Stimulated activated CD8-positive, alpha-beta memory T cell treated with anti-CD3 and anti-CD28 coated beads, Interleukin-12 subunit alpha, Interleukin-12 subunit beta, amount 100 ng/mL, for 24 hours (primary cell): ENCODE measurements around the gene TGM3.

Experiments
- DNase-seq: peaks from one replicate; pipeline ENCODE4 v3.0.0-alpha.2; 2020; ENCODE audit errors: extremely low read depth

TGM3 gene

DNA sequence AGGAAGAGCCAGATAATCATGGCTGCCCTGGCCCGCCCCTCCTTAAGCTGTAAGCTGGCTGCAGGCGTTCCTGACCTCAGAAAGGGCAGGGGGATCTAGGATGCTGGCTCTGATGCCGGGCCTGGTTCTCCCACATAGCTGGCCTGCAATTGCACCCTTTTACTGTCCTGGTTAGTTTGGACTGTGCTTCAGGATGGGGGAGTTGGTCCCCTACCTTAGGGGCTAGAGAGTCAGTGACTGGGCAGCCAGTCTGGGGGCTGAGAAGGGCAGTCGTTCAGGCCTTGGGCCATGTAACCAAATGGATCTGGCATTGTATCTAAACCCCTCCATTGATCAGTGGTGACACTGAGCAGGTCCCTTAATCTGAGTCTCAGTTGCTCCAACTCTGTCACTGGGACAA, 40.7 kb downstream of the TGM3 start:
- DNase-seq = no peak

DNA sequence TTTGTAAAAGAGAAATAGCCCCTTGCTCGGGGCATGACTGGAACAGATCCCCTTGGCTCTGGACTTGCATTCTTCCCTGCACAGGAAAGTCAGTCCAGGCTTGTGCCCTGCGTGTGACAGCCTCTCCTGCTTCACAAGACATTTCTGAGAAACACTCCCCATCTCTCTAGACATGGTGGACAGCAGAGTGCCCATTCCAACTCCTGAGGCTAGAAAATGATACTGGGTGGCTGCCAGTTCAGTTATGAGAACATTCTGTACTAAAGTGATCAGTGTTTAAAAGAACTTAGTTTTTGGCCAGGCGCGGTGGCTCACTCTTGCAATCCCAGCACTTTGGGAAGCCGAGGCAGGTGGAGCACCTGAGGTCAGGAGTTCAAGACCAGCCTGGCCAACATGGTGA, 41.3 kb downstream of the TGM3 start:
- no peak for DNase-seq

DNA sequence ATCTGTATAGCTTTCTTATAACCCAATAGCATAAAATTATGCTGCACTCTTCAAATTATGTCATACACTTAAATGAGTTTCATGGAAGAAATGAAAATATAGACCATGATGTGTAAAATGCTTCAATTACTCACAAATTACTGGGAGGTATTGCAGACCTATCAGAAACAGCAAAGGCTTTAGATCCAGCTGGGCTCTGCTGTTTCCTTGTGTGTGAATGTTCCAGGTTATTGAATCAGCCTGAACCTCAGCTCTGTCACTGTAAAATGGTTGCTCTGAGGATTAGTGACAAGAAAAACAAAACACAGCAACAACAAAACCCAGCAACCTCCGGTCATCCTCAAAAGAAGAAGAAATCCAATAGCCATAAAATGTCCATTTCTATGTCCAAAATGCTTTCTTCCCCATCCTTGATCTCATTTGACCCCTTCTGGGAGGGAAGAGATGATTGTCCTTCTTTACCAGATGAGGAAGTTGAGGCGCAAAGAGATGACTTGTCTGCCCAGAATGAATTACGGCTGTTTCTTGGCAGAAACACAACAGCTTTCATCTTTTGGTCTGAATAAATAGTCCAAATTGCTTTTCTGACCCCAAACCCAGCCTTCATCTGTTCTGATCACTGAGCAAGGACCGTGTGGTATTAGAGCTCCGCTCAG, 42.7 kb downstream of the TGM3 start:
- DNase-seq = no peak

DNA sequence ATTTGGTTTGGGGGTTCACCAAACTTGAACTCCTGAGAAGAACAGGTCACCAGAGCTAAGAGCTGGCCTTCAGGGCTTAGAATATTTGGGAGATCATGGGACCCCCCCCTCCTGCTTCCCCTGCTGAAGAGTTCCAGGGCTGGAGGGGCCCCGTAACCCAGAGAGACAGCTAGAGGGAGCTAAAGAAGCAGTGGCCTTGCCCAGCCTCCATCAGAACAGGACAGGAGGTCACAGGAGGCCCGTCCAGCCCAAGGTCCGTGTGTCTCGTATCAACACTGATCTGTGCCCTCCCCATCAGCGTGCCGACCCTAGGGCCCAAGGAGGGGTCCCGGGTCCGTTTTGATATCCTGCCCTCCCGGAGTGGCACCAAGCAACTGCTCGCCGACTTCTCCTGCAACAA, 44.3 kb downstream of the TGM3 start:
- no peak for DNase-seq

DNA sequence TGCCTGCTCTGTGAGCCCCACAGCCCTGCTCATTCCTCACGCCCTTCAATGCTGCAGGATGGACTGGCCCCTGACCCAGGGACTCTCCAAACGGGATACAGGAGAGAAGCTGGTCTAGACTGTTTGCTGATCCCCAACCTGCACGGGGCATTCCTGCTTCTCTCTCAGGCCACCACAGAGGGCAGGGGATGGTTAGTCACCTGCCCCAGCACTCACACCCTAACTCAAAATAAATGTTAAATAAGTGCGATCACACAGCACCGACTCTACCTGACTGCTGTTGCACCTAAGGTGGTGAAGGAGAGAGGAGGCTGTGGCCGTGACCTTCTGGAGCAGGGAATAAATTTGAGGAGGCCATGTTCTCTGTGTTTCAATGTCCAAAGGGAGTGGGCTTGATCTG, 45.0 kb downstream of the TGM3 start:
- no peak for DNase-seq

DNA sequence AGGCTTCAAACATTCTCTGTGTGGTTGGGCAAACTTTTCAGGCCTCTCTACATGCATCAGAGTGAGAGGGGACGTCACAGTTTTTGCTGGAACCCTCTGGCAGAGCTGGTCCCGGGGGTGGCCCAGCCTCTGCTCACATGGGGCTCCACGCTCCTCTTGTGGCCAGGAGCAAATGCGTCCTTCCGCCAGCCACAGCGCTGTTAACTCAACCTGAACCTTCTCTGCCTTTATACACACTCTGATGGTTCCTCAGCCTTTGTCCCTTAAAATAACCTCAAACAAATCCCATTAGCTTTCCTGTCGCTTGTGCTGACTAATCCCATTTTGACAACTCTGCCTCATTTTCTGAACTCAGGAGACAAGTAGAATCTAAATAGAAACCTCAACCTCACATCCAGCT, 45.5 kb downstream of the TGM3 start:
- no peak for DNase-seq

DNA sequence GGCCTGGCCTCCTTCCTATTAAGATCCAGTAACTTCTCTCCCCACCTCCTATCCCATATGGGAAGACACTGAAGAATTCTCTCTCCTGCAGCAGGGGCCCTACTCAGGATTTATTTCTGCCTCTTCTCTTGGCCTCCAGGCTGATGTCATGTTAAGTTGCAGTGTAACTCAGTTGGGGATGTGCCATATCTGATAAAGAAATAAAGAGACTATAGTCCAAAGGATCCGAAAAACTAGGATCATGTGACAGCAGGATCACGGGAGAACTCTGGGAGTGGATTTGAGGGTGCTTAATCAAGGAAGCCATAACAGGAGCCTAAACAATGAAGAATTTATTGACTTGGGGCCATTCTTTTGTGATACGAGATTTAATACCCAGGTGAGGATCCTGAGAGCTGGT, 46.4 kb downstream of the TGM3 start:
- no peak for DNase-seq

DNA sequence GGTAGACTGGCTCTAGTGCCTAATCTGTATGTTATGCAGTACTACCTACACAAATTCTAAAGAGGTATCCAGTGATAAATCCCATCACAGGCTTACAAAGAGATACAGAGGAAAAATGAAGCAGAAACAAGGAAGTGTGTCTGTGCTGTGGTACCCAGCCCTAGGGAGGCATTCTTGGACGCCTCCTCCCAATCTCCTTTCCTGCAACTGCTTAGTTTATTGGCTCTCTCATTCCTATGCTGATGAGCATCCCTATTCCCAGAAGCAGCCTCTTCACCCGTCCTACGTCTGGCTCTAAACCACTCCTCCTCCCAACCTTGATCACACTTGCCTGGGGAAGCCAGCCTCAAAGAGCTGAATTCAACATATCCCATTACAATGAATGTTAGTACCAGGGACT, 50.4 kb downstream of the TGM3 start:
- DNase-seq = no peak

DNA sequence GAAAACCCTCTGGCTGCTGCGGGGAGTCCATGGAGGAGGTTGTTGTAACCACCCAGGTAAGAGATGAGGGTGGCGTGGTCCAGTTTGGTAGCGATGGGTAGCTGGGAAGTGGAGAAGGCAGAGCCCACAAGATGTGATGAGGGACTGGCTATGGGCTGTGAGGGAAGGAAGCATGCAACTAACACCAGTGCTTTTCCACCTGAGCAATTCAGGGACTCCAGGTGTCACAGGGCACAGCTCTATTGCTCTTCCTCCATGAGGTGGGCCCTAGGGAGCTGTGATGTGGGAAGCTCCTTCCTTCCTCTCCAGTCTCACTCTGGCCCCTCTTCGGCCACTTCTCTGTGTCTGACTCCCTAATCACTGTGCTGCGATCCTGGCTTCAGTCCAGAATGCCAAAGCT, 52.5 kb downstream of the TGM3 start:
- DNase-seq = no peak

DNA sequence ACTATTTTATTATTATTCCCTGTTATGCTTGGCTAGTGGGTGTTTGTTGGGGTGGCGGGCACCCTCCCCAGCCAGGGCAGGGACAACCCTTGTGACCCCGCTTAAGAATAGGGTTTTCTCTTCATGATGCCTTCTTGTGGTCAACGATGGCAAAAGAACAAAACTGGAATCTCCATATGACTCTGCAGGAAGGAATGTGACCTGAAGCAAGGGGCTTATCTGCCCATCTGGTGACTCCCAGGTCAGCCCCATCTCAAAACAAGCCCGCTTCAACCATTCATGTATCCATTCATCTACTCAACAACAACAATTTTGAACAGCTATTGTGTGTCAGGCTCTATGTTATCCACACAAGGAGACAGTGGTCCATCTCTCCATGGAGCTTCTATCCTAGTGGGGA, 54.0 kb downstream of the TGM3 start:
- DNase-seq = no peak

DNA sequence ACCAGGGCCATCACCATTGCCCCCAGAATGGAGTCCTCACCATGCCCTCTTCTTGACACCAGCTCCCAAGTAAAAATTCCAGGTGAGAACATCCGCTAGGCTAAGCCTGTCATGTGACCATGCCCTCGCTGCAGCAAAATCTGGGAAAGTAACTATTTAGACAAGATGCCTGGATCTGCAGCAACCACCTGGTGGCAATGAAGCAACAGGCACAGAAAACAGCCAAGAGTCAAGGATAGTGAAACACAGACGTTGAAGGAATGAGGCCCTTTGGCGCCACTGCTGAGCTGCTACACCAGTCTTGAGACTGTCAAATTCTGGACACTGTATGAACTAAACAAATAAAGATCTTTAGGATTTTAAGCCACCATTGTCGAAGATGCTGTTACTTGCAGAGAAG, 54.8 kb downstream of the TGM3 start:
- no peak for DNase-seq

DNA sequence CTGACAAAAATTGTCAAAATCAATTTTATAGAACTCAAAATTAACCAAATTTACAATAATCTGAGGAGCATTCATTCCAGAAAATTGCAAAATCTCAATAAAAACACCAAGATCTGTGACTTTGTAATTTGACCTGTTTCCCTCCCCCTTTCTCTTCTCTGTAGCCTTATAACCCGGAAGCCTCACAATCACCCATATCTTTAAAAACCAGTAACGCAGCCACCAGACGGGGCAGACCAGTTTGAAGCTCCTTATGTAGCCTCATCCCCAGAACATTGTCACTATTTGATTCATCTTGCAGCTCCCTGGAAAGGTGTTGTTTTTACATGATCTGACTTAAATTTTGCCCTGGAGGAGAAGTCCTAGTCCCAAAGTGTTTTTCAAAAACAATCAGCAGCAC, 57.4 kb downstream of the TGM3 start:
- no peak for DNase-seq

DNA sequence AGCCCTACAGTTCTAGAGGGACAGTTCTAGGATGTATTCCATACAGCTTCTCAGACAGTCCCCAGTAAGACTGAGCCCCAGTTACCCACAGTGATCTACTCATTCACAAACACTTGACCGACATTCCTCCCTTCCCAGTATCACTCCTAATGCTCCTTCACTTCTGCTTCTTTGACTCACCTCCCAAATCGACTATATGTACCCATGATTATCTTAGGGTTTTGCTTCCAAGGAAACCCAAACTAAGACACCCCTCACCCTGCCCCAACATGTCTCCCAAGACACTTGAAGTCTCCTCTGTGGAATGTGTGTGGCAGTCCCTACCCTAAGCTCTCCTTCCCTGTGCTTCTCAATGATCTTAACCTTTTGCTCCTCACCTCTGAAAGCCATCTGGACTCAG, 61.3 kb downstream of the TGM3 start:
- no peak for DNase-seq

DNA sequence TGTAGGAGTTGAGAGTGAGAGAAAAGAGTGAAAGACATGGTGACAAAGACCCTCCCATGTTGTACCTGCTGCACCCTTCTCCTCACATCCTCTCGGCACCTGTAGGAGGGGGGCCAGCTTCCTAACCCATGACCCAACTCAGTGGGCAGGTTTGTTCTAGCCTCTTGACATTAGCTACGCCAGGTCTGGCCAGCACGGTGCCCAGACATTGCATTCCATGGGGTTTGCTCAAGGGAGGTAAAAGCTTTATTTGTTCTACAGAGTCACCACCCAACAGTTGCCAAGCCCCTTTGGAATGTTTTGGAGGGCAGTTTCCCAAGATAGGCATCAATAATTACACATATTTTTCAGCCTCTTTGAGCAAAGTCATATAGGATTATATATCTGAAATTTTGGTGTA, 62.2 kb downstream of the TGM3 start:
- DNase-seq = no peak

DNA sequence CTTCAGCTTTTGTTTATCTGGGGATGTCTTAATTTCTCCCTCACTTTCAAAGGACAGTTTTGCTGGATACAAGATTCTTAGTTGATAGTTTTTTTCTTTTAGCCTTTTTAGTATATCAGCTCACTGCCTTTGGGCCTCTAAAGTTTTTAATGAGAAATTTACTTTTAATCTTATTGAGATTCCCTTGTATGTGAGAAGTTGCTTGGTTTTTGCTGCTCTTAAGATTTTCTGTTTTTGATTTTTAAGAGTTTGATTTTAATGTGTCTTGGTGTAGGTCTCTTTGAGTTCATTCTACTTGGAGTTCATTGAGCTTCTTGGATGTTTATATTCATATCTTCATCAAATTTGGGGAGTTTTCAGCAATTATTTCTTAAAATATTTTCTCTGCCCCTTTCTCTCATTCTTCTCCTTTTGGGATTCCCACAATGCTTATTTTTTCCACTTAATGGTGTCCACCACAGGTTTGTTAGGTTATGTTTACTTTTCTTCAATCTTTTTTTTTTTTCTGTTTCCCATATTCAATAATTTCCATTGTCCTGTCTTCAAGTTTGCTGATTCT, 65.3 kb downstream of the TGM3 start:
- no peak for DNase-seq

DNA sequence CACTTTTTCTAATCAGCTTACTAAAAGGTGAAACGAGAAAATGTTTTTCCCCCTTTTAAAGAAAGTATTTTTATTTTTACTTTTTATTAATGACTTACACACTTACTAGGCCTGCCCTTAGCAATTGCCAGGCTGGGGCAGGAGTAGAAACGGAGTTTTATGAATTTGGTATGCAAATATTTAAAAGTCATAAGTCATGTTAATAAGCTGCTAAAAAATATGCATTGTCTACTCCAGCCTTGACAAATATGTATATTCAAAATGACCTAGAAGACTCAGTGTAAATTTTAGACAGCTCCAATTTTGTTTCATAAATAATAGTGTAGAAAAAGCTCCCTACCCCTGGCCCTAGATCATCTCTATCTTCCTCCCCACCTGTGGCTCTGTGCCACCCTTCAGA, 67.4 kb downstream of the TGM3 start:
- DNase-seq = no peak

DNA sequence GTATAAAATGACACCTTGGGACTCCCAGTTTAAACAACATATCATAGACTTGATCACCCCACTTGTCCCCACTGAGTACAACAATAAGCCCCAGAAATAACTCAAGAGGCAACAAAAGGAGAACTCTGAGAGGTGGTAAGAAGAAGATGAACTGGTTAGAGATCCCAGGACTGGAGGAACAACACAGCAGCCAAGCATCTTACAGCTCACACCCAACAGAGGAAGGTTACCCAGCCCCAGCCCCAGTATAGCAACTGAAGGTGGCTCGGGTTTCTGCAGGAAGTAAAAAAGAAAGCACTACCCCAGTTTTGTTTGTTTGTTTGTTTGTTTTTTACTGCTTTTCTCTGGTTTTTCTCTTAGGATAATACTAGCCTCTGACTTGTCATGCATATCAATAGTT, 67.8 kb downstream of the TGM3 start:
- DNase-seq = no peak

DNA sequence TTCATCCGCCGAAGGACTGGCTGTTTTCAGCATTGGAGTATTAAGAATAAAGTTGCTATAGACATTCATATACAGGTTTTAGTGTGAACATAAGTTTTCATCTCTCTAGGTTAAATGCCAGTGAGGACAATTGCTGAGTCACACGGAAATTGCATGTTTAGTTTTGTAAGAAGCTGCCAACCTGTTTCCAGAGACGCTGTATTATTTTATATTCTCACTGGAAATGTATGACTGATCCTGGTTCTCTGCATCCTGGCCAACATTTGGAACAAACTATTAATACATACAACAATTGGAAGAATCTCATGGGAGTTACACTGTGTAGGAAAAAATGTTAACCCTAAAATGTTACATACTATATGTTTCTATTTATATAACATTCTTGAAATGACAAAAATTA, 68.2 kb downstream of the TGM3 start:
- no peak for DNase-seq

DNA sequence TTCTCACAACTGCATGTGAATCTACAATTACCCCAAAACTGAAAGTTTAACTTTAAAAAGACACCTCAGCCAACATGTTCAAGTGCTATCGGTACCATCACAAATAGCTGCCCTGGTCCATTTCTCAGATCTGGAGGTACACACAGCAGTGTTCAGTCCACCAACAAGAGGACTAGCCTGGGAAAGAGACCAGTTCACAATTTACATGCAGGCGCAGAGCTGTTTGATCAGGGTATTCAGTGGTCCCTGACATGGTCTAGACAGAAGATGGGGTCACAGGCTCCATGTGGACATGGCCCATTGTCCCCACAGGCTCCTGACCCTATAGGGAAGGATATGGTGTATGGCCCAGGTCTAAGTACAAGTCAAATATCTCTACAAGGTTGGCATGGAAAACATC, 69.3 kb downstream of the TGM3 start:
- no peak for DNase-seq

DNA sequence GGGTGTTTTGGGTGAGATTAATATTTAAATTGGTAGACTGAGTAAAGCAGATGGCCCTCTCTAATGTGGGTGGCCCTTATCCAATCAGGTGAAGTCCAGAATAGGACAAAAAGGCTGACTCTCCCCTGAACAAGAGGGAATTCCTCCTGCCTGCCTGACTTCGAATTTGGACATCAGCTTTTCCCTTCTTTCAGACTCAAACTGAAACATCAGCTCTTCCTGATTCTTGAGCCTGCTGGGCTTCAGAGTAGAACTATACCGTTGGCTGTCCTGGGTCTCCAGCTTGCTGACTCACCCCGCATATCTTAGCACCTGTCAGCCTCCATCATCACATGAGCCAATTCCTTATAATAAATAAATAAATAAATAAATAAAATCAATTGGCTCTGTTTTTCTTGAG, 69.9 kb downstream of the TGM3 start:
- DNase-seq = no peak

DNA sequence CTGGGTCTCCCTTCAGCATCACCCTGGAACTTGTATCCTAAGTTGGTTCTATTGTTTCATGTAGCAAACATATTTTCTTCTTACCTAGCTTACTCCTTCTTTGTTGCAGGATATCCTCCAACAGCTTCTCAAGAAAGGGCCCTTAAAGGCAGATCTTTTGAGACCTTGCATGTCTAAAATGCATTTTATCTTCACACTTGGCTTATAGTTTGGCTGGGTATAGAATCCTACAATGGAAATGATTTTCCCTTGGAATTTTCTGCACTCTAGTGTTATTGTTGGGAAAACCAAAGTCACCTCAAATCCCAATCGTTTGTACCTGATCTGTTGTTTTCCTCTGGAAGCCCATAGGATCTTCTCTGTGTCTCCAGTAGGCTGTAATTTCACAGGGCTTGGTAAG, 72.8 kb downstream of the TGM3 start:
- no peak for DNase-seq

DNA sequence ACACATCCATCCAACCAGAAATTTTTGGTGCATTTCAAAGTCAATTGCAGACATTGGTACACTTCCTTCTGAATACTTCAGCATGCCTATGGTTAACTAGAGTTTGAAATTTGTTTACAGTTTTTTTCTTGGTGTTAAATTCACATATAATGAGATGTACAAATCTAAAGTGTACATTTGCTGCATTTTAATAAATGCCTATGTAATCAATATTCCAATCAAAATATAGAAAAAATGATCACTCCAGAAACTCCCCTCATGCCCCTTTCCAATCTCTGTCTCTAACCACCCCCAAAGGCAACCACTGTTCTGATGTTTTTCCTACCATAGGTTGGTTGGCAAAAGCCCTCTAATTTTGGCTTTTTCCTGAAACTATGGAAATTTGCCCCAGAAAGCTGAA, 77.3 kb downstream of the TGM3 start:
- no peak for DNase-seq

DNA sequence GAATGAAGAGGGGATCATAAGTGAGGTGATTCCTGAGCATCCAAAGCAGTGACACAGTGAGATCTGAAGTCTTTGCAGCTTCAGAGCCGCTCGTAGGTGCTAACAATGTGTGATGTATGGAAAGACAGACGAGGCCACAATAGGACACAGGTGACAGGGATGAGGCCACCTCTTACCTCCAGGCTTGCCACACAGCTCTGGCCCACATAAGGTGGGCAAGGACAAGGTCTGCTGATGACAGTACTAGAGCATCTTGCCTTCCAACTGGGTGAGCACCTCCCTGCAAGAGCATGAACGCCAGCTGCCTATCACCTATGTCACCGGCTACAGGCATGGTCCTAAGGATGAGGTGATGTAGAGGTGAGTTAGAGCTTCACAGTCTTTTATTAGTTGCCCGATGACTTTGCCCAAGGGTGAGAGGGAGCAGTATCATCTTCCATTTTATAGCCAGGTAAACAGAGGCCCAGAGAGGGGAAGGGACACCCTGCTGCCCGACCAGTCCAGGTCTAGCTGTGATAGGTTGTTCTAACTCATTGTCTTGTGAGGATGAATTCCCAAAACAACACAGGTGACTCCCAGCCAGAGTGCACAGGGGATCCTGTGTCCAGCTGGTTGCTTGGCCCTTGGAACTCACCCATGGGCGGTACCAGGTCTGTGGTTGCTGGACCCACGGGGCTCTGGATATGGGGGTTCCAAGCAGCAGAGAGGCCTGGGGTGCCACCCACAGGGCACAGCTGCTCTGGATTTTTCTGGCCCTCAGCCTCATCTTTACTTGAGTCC, 78.7 kb downstream of the TGM3 start:
- DNase-seq = no peak

DNA sequence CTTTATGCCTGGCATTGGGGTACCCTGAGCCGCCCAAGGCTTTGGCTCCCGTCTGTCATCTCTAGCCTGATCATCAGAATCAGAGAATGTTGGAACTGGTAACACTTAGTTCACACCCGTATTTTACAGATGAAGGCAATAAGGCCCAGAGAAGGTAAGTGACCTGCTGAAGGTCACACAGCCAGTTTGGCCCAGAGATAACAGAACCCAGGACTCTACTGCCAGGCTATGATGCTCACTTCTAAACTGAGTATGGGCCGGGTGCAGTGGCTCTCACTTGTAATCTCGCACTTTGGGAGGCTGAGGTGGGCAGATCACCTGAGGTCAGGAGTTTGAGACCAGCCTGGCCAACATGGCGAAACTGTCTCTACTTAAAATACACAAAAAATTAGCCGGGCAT, 83.1 kb downstream of the TGM3 start:
- no peak for DNase-seq
